ENCODE measurements around the gene PCDHB12. TPM values are rescaled to one million over a fixed set of nuclear protein-coding genes. Genes with fewer than 3 reads are reported as not detected.
"Not testable (repeated sequence)": the region's sequence is repeated elsewhere in the genome, so short reads cannot be mapped to it uniquely, and the experiment has no call there.

PCDHB12 gene
- total RNA-seq, 1 experiment from 2014 or later, result 5.6 TPM

- not testable (repeated sequence) for DNase-seq (ENCODE audit: low spot score)
Observed at GRCh38 chr5:141201646-141202045, 6.9 kb upstream of the PCDHB12 start.

- not testable (repeated sequence) for DNase-seq (ENCODE audit: low spot score)
Observed at GRCh38 chr5:141210281-141210680, 1.8 kb downstream of the PCDHB12 start.

DNA sequence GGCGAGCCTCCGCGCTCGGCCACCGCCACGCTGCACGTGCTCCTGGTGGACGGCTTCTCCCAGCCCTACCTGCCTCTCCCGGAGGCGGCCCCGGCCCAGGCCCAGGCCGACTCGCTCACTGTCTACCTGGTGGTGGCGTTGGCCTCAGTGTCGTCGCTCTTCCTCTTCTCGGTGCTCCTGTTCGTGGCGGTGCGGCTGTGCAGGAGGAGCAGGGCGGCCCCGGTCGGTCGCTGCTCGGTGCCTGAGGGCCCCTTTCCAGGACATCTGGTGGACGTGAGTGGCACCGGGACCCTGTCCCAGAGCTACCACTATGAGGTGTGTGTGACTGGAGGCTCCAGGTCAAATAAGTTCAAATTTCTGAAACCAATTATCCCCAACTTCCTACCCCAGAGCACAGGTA lies 2.3 kb downstream of the PCDHB12 start:
- DNase-seq (ENCODE audit: low spot score), result not testable (repeated sequence)

GRCh38 chr5:141213656-141214339 lies 5.3 kb downstream of the PCDHB12 start, which contains the start of gene PCDHB13:
Gene PCDHB13, plus strand, starts transcription at chr5:141213919. Its CDS starts 205 bp downstream, at chr5:141214124.
- peak; percentile 44 for DNase-seq (ENCODE audit: low spot score)

DNA sequence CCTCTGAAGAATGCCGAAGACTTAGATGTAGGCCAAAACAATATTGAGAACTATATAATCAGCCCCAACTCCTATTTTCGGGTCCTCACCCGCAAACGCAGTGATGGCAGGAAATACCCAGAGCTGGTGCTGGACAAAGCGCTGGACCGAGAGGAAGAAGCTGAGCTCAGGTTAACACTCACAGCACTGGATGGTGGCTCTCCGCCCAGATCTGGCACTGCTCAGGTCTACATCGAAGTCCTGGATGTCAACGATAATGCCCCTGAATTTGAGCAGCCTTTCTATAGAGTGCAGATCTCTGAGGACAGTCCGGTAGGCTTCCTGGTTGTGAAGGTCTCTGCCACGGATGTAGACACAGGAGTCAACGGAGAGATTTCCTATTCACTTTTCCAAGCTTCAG lies 6.1 kb downstream of the PCDHB12 start:
- not testable (repeated sequence) for DNase-seq (ENCODE audit: low spot score)

GRCh38 chr5:141215504-141215903 lies 7.0 kb downstream of the PCDHB12 start:
- DNase-seq (ENCODE audit: low spot score), result not testable (repeated sequence)

DNA sequence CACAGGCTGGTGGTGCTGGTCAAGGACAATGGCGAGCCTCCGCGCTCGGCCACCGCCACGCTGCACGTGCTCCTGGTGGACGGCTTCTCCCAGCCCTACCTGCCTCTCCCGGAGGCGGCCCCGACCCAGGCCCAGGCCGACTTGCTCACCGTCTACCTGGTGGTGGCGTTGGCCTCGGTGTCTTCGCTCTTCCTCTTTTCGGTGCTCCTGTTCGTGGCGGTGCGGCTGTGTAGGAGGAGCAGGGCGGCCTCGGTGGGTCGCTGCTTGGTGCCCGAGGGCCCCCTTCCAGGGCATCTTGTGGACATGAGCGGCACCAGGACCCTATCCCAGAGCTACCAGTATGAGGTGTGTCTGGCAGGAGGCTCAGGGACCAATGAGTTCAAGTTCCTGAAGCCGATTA lies 7.5 kb downstream of the PCDHB12 start:
- not testable (repeated sequence) for DNase-seq (ENCODE audit: low spot score)

GRCh38 chr5:141223112-141223783 lies 14.7 kb downstream of the PCDHB12 start, which contains the start of gene PCDHB14:
Gene PCDHB14, plus strand, starts transcription at chr5:141223343. Its CDS starts 163 bp downstream, at chr5:141223506.
- peak; percentile 62 for DNase-seq (ENCODE audit: low spot score)

GRCh38 chr5:141224844-141225243 lies 16.3 kb downstream of the PCDHB12 start:
- not testable (repeated sequence) for DNase-seq (ENCODE audit: low spot score)

DNA sequence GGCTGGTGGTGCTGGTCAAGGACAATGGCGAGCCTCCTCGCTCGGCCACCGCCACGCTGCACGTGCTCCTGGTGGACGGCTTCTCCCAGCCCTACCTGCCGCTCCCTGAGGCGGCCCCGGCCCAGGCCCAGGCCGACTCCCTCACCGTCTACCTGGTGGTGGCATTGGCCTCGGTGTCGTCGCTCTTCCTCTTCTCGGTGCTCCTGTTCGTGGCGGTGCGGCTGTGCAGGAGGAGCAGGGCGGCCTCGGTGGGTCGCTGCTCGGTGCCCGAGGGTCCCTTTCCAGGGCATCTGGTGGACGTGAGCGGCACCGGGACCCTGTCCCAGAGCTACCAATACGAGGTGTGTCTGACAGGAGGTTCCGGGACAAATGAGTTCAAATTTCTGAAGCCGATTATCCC lies 16.9 kb downstream of the PCDHB12 start:
- not testable (repeated sequence) for DNase-seq (ENCODE audit: low spot score)

- no peak for DNase-seq (ENCODE audit: low spot score)
Observed at GRCh38 chr5:141234109-141234667, 25.7 kb downstream of the PCDHB12 start.

DNA sequence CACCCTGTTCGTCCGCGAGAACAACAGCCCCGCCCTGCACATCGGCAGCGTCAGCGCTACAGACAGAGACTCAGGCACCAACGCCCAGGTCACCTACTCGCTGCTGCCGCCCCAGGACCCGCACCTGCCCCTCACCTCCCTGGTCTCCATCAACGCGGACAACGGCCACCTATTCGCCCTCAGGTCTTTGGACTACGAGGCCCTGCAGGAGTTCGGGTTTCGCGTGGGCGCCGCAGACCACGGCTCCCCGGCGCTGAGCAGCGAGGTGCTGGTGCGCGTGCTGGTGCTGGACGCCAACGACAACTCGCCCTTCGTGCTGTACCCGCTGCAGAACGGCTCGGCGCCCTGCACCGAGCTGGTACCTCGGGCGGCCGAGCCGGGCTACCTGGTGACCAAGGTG lies 27.4 kb downstream of the PCDHB12 start:
- DNase-seq (ENCODE audit: low spot score), result not testable (repeated sequence)

GRCh38 chr5:141236516-141237313 lies 28.2 kb downstream of the PCDHB12 start:
- no peak for DNase-seq (ENCODE audit: low spot score)

- no peak for DNase-seq (ENCODE audit: low spot score)
Observed at GRCh38 chr5:141241496-141241895, 33.0 kb downstream of the PCDHB12 start.

DNA sequence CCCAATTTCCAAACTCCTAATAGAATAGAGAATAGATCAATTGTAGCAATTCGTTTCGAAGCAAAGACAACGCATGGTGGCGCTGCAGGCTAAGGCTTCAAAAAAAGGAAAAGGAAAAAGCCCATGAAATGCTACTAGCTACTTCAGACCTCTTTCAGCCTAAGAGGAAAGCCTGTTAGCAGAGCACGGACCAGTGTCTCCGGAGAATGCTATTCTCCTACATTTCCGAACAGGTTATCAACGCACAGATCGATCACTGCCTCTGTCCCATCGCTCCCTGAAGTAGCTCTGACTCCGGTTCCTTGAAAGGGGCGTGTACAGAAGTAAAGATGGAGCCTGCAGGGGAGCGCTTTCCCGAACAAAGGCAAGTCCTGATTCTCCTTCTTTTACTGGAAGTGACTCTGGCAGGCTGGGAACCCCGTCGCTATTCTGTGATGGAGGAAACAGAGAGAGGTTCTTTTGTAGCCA lies 36.8 kb downstream of the PCDHB12 start, which contains the start of gene PCDHB15:
PCDHB15 (plus strand) TSS at position 146 of the 468 bp plus-strand sequence; CDS start at position 330, 184 bp downstream.
- DNase-seq (ENCODE audit: low spot score), result no peak

GRCh38 chr5:141246971-141247370 lies 38.5 kb downstream of the PCDHB12 start:
- DNase-seq (ENCODE audit: low spot score), result not testable (repeated sequence)

GRCh38 chr5:141247434-141247833 lies 38.9 kb downstream of the PCDHB12 start:
- DNase-seq (ENCODE audit: low spot score), result not testable (repeated sequence)

DNA sequence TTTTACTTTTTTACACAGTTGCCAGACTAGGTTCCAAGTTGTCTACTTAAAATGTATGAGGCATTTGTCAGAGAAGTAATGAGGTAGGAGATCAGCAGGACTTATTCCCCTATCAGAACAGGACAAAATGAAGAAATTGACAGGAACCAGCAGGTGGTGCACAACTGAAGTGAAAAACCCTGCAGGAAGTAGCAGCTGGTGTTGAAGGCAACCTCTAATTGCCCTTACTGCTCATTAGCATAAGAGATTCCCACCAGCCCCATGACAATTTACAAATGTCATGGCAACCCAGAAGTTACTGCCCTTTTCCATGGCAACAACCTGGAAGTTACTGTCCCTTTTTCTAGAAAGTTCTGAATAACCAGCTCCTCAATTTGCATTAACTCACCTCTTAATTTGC lies 42.1 kb downstream of the PCDHB12 start:
- DNase-seq (ENCODE audit: low spot score), result no peak

- no peak for DNase-seq (ENCODE audit: low spot score)
Observed at GRCh38 chr5:141258464-141258863, 49.9 kb downstream of the PCDHB12 start.

GRCh38 chr5:141258948-141259347 lies 50.4 kb downstream of the PCDHB12 start:
- DNase-seq (ENCODE audit: low spot score), result no peak

- no peak for DNase-seq (ENCODE audit: low spot score)
Observed at GRCh38 chr5:141260458-141261237, 52.1 kb downstream of the PCDHB12 start.

All from H4 (cell line).